Right lobe of liver (tissue), 4 donors: Measurements from ENCODE around the gene ITGA11.

Experiments used
- CTCF ChIP-seq, 4 donors: fragments of 200-600 bp in 3 of 4; fragments of 450-650 bp in 1 of 4; IDR thresholded peaks; one replicate each; pipeline versions ENCODE4 v1.5.1 to v1.8.0; 2016 to 2022; ENCODE audit warnings: antibody characterized with exemption in 4 of 4, mild to moderate bottlenecking in 2 of 4
- POLR2A ChIP-seq: fragments of 450-650 bp; IDR thresholded peaks from one replicate; pipeline ENCODE4 v1.6.1; 2017; ENCODE audit warnings: antibody characterized with exemption, mild to moderate bottlenecking
- donor health status: DM: no; HTN: no; CAD: no.
- donor health status: DM: no; HTN: no; CAD: no.
- donor health status: DM: no; HTN: yes; CAD: no.

GRCh38 chr15:68330416-68330815, 101.5 kb downstream of the ITGA11 start:
- TF ChIP-seq CTCF (IDR thresholded peaks at IDR 0.05) (no peak), POLR2A (no peak)
